Activated CD4-positive, alpha-beta T cell treated with anti-CD3 and anti-CD28 coated beads, Interleukin-2, Interleukin-4, amounts not matched to agents 100 ng/mL and 50 ng/mL, durations not matched to agents 16 hours and 8 hours (primary cell): Measurements from ENCODE around the gene RASA3.
"Not testable (repeated sequence)": the region's sequence is repeated elsewhere in the genome, so short reads cannot be mapped to it uniquely, and the experiment has no call there.

Experiments
- DNase-seq: peaks from one replicate; pipeline ENCODE4 v3.0.0-alpha.2; 2020; ENCODE audit warnings: low spot score

RASA3 gene

GRCh38 chr13:114002009-114002544 lies 130.3 kb downstream of the RASA3 start:
- no peak for DNase-seq

GRCh38 chr13:114001331-114002008 lies 131.0 kb downstream of the RASA3 start:
- DNase-seq, result no peak

- no peak for DNase-seq
Observed at GRCh38 chr13:114000151-114001040, 132.0 kb downstream of the RASA3 start.

GRCh38 chr13:113999618-113999910 lies 132.9 kb downstream of the RASA3 start:
- DNase-seq, result no peak

GRCh38 chr13:113998781-113999617 lies 133.4 kb downstream of the RASA3 start:
- DNase-seq, result no peak

GRCh38 chr13:113997845-113998751 lies 134.3 kb downstream of the RASA3 start:
- DNase-seq, result no peak

GRCh38 chr13:113996912-113997745 lies 135.3 kb downstream of the RASA3 start:
- no peak for DNase-seq

- no peak for DNase-seq
Observed at GRCh38 chr13:113996081-113996911, 136.1 kb downstream of the RASA3 start.

- no peak for DNase-seq
Observed at GRCh38 chr13:113995051-113995601, 137.3 kb downstream of the RASA3 start.

- DNase-seq, result no peak
Observed at GRCh38 chr13:113992276-113993005, 140.0 kb downstream of the RASA3 start.

- no peak for DNase-seq
Observed at GRCh38 chr13:113991676-113992179, 140.7 kb downstream of the RASA3 start.

GRCh38 chr13:113991191-113991669 lies 141.2 kb downstream of the RASA3 start:
- DNase-seq, result no peak

- DNase-seq, result no peak
Observed at GRCh38 chr13:113990321-113990837, 142.0 kb downstream of the RASA3 start.

- no peak for DNase-seq
Observed at GRCh38 chr13:113989585-113990300, 142.7 kb downstream of the RASA3 start.

GRCh38 chr13:113988859-113989258 lies 143.6 kb downstream of the RASA3 start:
- DNase-seq, result not testable (repeated sequence)

- DNase-seq, result no peak
Observed at GRCh38 chr13:113982296-113982661, 150.1 kb downstream of the RASA3 start.

- DNase-seq, result no peak
Observed at GRCh38 chr13:113981611-113982295, 150.7 kb downstream of the RASA3 start.
